Measurements from ENCODE around the gene CHRNB4. TPM values are rescaled to one million over a fixed set of nuclear protein-coding genes. Genes with fewer than 3 reads are reported as not detected.

The CHRNB4 gene
- total RNA-seq, 3 donors from 2014 or later: 0.29 to 2.4 TPM; not detected in 1

DNA sequence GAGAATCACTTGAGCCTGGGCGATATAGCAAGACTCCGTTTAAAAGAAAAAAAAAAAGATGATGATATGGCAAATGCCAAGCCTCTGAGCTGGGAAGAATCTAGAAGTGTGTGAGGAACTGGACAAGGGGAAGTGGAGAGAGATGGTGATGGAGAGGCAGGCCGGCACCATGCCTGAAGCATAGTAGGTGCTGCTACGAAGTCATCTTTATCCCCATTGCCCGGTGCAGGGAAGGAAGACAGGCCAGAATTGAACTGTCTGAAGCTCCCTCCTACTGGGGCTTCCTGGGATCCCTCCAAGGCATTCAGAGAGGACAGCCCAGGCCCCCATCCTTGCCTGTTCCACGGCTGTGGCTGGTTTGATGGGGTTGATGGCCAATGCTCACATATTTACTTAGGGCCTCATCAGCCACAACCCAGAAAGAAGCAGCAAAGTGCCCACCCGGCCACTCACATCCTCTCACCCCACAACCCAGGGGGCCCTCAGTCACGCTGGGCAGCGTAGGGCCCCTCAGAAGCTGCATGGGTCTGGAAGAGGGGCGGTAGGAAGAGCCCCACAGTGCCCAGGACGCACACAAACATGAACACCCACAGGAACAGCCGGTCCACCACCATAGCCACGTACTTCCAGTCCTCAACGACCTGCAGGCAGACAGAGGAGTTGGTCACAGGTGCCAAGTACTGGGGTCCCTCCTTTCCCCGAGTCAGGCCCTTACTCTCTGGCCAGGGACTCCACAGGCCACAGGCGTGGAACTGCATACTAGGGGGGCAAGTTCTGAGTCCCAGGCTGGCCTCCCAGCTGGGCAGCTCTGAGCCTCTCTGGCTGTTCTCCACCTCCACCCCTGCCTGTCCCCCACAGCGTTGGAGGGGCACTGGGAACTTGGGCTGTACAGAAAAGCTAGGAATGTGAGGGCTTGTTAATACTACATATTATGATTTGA, 16.1 kb downstream of the CHRNB4 start:
- intact Hi-C loops (cut with DNase I, micrococcal nuclease): no loop called here
- no peak for ATAC-seq
- Histone ChIP-seq H3K36me3 (ENCODE audit: low read depth) (no peaks in the 10 kb centered on the region), H3K4me1 (ENCODE audit: low read depth) (peaks cover 8% of the 10 kb centered on the region), H3K4me3 (no peak overlapping the region), H3K9me3 (no peaks in the 10 kb centered on the region)
- TF ChIP-seq, protein P1, sequence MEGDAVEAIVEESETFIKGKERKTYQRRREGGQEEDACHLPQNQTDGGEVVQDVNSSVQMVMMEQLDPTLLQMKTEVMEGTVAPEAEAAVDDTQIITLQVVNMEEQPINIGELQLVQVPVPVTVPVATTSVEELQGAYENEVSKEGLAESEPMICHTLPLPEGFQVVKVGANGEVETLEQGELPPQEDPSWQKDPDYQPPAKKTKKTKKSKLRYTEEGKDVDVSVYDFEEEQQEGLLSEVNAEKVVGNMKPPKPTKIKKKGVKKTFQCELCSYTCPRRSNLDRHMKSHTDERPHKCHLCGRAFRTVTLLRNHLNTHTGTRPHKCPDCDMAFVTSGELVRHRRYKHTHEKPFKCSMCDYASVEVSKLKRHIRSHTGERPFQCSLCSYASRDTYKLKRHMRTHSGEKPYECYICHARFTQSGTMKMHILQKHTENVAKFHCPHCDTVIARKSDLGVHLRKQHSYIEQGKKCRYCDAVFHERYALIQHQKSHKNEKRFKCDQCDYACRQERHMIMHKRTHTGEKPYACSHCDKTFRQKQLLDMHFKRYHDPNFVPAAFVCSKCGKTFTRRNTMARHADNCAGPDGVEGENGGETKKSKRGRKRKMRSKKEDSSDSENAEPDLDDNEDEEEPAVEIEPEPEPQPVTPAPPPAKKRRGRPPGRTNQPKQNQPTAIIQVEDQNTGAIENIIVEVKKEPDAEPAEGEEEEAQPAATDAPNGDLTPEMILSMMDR (IDR thresholded peaks at IDR 0.05): no peak
- DNase-seq: no peak

DNA sequence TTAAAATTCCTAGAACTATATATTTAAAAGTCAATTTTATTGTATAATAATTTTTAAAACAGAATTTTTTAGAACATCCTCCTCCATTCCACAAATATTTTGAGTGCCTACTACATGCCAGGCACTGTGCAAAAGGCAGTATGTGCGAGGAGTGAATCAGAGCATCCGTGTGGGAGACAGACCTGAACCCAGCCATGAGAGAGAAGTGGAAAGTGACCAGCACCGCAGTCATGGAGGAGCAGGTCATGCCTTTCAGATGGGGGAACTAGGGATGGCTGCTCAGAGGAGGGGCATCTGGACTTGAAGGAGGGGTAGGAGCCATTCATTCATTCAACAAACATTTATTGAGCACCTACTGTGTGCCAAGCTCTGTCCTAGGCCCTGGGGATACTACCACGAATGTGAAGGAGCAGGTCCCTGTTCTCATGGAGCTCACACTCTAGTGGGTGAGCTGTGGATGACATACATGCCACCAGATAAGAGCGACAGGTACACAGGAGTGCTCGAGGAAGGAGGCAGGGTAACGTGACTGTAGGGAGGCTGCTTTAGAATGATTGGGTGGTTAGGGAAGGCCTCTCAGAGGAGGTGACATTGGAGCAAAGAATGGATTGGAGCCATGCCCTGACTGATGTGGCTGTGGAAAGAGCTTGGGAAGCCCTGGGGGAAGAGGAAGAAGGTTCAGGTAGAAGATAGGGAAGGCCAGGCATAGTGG, 17.1 kb downstream of the CHRNB4 start:
- Histone ChIP-seq H3K9me3 (no peaks in the 10 kb centered on the region), H3K4me1 (ENCODE audit: low read depth) (peaks cover 10% of the 10 kb centered on the region), H3K4me3 (no peak overlapping the region), H3K36me3 (ENCODE audit: low read depth) (no peaks in the 10 kb centered on the region)
- intact Hi-C loops (cut with DNase I, micrococcal nuclease): no loop called here
- TF ChIP-seq, protein P1 (IDR thresholded peaks at IDR 0.05): no peak
- DNase-seq: no peak
- no peak for ATAC-seq

DNA sequence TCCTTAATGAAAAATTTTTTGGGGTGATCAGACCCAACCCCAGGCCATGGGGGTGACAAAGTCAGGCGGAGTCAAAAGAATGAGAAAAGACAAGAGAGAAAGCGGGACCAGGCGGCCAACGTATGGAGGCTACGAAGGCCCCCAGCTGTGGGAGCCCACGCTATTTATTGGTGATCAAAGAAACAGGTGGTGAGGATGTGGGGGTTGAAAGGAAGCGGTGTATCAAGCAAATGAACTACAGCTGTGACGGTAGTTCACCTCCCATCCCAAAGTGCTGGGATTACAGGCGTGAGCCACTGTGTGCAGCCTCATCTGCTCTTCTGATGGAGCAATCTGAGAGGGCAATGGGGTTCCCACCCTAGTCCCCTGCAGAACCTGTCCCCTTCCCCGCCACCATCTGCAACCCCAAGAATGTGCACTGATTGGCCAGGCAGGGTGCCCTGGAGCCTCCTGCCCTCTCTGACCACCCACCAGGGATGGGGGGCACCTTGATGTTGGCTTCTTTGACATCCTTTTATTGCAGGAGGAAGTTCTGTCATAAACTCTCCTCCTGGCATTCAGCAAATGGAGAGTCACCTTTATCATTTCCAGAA, 19.1 kb downstream of the CHRNB4 start:
- H3K4me3 ChIP-seq: no peak overlapping the region
- intact Hi-C loops (cut with DNase I, micrococcal nuclease): no loop called here
- no peaks in the 10 kb centered on the region for H3K36me3 ChIP-seq (ENCODE audit: low read depth)
- H3K4me1 ChIP-seq (ENCODE audit: low read depth): peaks cover 10% of the 10 kb centered on the region
- no peak for ATAC-seq
- TF ChIP-seq, protein P1 (IDR thresholded peaks at IDR 0.05): no peak
- DNase-seq: no peak
- H3K9me3 ChIP-seq: no peaks in the 10 kb centered on the region

DNA sequence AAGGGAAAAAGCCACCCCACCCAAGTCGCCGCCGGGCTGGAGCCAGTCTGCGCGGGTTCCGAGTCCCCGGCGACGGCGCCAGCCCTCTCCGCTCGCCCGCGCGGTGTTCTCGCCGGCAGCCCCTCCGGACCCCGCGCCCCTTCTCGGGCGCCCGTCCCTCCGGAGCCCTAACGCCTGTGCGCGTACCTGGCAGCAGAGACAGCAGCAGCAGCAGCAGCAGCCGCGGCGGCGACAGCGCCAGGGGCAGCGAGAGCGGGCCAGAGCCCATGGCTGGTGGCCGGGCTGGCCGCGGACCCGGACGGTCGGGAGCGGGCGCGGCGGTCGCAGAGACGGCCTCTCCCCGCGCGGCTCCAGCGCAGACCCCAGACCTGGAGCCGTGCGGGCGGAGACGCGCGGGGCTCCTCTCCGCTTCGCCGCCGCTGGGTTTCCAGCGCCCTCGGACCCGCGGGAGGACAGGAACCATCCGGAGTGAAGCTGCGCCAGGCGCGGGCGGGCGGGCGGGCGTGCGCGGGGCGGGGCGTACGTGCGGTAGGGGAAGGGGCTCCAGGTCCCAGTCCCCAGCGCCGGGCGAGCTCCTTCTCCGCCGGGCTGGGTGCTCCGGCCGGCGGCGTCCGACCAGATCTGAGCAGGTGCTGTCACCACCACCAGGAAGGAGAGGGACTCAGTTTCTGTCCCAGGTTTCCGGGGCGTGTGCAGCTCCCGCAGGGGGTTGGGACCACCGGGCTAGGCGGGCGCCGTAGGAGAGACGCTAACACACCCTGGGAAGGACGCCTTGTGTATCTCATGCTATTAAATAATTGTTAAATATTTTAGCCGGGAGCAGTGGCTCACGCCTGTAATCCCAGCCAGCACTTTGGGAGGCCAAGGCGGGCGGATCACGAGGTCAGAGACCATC, 20.2 kb downstream of the CHRNB4 start, which contains the start of gene CHRNA3:
Gene CHRNA3 (minus strand): TSS at position 470 of the 895 bp plus-strand sequence. CDS start 202 bp downstream, at position 268.
- H3K9me3 ChIP-seq: no peaks in the 10 kb centered on the region
- ATAC-seq (peak; percentile 16), DNase-seq (no peak)
- H3K36me3 ChIP-seq (ENCODE audit: low read depth): no peaks in the 10 kb centered on the region
- H3K4me3 ChIP-seq: no peak within 1 kb of the TSS
- intact Hi-C loops (cut with DNase I, micrococcal nuclease): no loop called here
- TF ChIP-seq, protein P1 (IDR thresholded peaks at IDR 0.05): no peak
- peaks cover 10% of the 10 kb centered on the region for H3K4me1 ChIP-seq (ENCODE audit: low read depth)

All from mucosa of descending colon (tissue), 3 donors.